Panc1 (cell line): ENCODE measurements around the gene ETNK2. TPM values are rescaled to one million over a fixed set of nuclear protein-coding genes. Genes with fewer than 3 reads are reported as not detected.

Source experiments
- ATAC-seq: fragments of 200-7000 bp; cut with Tn5 transposase; 2 replicates; pipeline ENCODE4 v1.9.1; 2020; ENCODE audit warnings: mild to moderate bottlenecking, moderate library complexity
- BruUV-seq: library from RNA; stranded (reverse); fragments of 400-500 nt; replicated peaks from 2 replicates; lab custom pipeline; 2021; lab: Mats Ljungman, UMichigan
- CTCF ChIA-PET: fragments of 300-600 bp; sonication (Branson Sonifier 250); formaldehyde crosslinking; loops from one replicate; lab custom pipeline; 2022; ENCODE audit warnings: antibody characterized with exemption; lab: Charles Lee
- POLR2A ChIA-PET: fragments of 300-600 bp; sonication (Branson Sonifier 250); formaldehyde crosslinking; loops from one replicate; lab custom pipeline; 2022; ENCODE audit warnings: antibody characterized with exemption; lab: Charles Lee
- DNase-seq: peaks from one replicate; pipeline ENCODE4 v3.0.0-alpha.2; 2010; ENCODE audit warnings: low read depth, low spot score
- H3K27ac ChIP-seq: 2 replicates; pipeline ENCODE4 v1.5.1; 2011; ENCODE audit warnings: mild to moderate bottlenecking, low read length, inconsistent platforms
- H3K27me3 ChIP-seq: fragments of 200-500 bp; sonication (Bioruptor generic); 2 replicates; pipeline ENCODE4 v1.6.0; 2014; ENCODE audit warnings: low read length, inconsistent platforms; ENCODE audit not compliant: control insufficient read depth, insufficient read depth
- H3K36me3 ChIP-seq: fragments of 200-500 bp; sonication (Bioruptor generic); 2 replicates; pipeline ENCODE4 v1.5.1; 2014; ENCODE audit warnings: inconsistent platforms, mild to moderate bottlenecking, low read length, moderate library complexity; ENCODE audit not compliant: control insufficient read depth, insufficient read depth
- H3K4me1 ChIP-seq: 2 replicates; pipeline ENCODE4 v1.5.1; 2011; ENCODE audit warnings: inconsistent platforms, mild to moderate bottlenecking, low read length, moderate library complexity; ENCODE audit not compliant: control insufficient read depth, insufficient read depth
- H3K4me3 ChIP-seq, 2 experiments: 2 replicates each; pipeline ENCODE4 v1.5.1; 2011 to 2012; ENCODE audit warnings: low read depth in 2 of 2, low read length in 2 of 2, mild to moderate bottlenecking in 2 of 2, inconsistent platforms in 1 of 2, moderate library complexity in 1 of 2
- H3K9me3 ChIP-seq: fragments of 200-500 bp; sonication (Bioruptor generic); 2 replicates; pipeline ENCODE4 v1.5.1; 2014; ENCODE audit warnings: low read depth, mild to moderate bottlenecking, inconsistent platforms, low read length, moderate library complexity; ENCODE audit not compliant: control insufficient read depth, insufficient read depth
- POLR2AphosphoS5 ChIP-seq: IDR thresholded peaks from 2 replicates; pipeline ENCODE4 v1.6.1; 2012; ENCODE audit warnings: mild to moderate bottlenecking, low read depth, low read length, moderate library complexity
- SIN3A ChIP-seq: IDR thresholded peaks from 2 replicates; pipeline ENCODE4 v1.6.1; 2012; ENCODE audit warnings: low read depth, mild to moderate bottlenecking, low read length, moderate library complexity, borderline replicate concordance; ENCODE audit not compliant: insufficient read depth
- TCF7L2 ChIP-seq: IDR thresholded peaks from 2 replicates; pipeline ENCODE4 v1.6.1; 2011; ENCODE audit warnings: mild to moderate bottlenecking, low read depth, low read length, inconsistent platforms
- in situ Hi-C: cut with HindIII; loops from 2 replicates; pipeline ENCODE4 v1.10.0; 2016; ENCODE audit warnings: low sequenced_read_pairs, low pct_unique_long_range_greater_than_20kb
- intact Hi-C: fragments of 100-400 bp; cut with micrococcal nuclease; formaldehyde crosslinking; loops from one replicate; pipeline ENCODE4 v1.10.0; 2022; ENCODE audit not compliant: unreplicated experiment
- total RNA-seq: library from RNA; stranded (reverse); gene quantifications from one replicate; pipeline ENCODE4 v1.2.1, GENCODE V29; 2021; ENCODE audit not compliant: unreplicated experiment
- TF ChIP-seq, protein P1 (sequence below), 2 experiments: IDR thresholded peaks; 2 replicates each; pipeline ENCODE4 v1.6.1; 2011 to 2012; ENCODE audit warnings: low read depth in 2 of 2, control low read depth in 1 of 2, low read length in 1 of 2, mild to moderate bottlenecking in 1 of 2, moderate library complexity in 1 of 2; ENCODE audit not compliant: insufficient read depth in 1 of 2
- TF ChIP-seq, protein P2 (sequence below): fragments of 450-650 bp; IDR thresholded peaks from 2 replicates; pipeline ENCODE4 v1.5.1; 2017; ENCODE audit warnings: mild to moderate bottlenecking

ETNK2 gene
- total RNA-seq, 1 experiment from 2014 or later: 6.7 TPM

DNA sequence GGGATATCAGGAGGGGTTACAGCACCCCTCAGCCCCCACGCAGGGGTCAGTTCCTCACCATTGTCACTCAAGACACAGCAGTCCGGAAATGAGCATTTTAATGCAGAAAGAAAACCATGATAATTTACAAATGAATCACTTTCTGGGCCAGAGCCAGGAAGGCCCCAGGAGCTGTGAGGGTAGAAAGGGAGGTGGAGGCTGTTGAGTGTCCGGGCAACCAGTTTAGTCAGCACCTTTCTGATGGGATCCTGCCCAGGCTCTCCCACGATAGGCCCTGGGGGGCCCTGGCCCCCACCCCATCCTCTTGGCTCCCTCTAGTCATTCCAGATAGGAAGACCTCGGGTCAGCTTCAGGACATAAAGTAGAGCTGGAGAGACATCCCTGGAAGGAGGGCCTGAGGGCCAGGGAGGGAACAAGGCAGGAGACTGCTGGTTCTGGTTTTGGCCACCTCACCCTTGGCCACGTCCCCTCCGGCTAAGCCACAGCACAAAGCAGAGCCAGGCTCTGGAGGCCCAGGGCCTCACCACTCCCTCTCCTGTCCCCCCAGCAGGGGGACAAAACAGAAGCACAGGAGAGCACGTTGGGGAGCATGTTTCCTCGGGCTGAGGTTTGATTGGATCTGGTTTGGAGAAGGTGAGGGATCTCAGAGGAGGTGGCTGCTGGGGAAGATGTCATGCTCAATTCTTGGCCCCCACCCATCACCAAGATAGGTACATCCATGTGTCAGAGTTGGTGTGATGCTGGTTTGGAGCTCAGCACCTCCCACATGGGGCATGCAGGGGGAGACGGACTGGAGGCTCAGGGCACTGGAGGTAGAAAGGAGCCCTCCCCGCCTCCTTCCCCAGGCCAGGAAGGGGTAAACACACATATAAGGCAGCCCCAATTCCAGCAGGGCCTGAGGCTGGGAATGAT lies 20.6 kb downstream of the ETNK2 start:
- ChIA-PET CTCF (interaction anchor here (0.6 to 1.1 kb wide), 2 partner anchors 11 to 345 kb away, joined by 3 to 5 read pairs; no protein-coding TSS in a partner anchor), POLR2A (interaction anchor here (0.5 kb wide), 1 partner anchor 1758 kb away, joined by 3 read pairs; no protein-coding TSS in a partner anchor)
- Histone ChIP-seq H3K36me3 (no peaks in the 10 kb centered on the region), H3K4me1 (peaks cover 29% of the 10 kb centered on the region), H3K27me3 (no peaks in the 10 kb centered on the region), H3K4me3 (no peak overlapping the region), H3K27ac (no peak overlapping the region), H3K9me3 (no peaks in the 10 kb centered on the region)
- in situ Hi-C loops: loop anchor here (25.0 kb wide), 1 partner anchor 269 kb away; the partner anchor contains the start of gene SNRPE
- no TSS peak for BruUV-seq
- TF ChIP-seq TCF7L2 (no peak), SIN3A (no peak), POLR2AphosphoS5 (no peak)
- TF ChIP-seq, protein P1, sequence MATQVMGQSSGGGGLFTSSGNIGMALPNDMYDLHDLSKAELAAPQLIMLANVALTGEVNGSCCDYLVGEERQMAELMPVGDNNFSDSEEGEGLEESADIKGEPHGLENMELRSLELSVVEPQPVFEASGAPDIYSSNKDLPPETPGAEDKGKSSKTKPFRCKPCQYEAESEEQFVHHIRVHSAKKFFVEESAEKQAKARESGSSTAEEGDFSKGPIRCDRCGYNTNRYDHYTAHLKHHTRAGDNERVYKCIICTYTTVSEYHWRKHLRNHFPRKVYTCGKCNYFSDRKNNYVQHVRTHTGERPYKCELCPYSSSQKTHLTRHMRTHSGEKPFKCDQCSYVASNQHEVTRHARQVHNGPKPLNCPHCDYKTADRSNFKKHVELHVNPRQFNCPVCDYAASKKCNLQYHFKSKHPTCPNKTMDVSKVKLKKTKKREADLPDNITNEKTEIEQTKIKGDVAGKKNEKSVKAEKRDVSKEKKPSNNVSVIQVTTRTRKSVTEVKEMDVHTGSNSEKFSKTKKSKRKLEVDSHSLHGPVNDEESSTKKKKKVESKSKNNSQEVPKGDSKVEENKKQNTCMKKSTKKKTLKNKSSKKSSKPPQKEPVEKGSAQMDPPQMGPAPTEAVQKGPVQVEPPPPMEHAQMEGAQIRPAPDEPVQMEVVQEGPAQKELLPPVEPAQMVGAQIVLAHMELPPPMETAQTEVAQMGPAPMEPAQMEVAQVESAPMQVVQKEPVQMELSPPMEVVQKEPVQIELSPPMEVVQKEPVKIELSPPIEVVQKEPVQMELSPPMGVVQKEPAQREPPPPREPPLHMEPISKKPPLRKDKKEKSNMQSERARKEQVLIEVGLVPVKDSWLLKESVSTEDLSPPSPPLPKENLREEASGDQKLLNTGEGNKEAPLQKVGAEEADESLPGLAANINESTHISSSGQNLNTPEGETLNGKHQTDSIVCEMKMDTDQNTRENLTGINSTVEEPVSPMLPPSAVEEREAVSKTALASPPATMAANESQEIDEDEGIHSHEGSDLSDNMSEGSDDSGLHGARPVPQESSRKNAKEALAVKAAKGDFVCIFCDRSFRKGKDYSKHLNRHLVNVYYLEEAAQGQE (IDR thresholded peaks at IDR 0.05; ENCODE audit: insufficient read depth in 1 of 2, low read depth in 2 of 2, low read length in 1 of 2): no peak
- TF ChIP-seq, protein P2, sequence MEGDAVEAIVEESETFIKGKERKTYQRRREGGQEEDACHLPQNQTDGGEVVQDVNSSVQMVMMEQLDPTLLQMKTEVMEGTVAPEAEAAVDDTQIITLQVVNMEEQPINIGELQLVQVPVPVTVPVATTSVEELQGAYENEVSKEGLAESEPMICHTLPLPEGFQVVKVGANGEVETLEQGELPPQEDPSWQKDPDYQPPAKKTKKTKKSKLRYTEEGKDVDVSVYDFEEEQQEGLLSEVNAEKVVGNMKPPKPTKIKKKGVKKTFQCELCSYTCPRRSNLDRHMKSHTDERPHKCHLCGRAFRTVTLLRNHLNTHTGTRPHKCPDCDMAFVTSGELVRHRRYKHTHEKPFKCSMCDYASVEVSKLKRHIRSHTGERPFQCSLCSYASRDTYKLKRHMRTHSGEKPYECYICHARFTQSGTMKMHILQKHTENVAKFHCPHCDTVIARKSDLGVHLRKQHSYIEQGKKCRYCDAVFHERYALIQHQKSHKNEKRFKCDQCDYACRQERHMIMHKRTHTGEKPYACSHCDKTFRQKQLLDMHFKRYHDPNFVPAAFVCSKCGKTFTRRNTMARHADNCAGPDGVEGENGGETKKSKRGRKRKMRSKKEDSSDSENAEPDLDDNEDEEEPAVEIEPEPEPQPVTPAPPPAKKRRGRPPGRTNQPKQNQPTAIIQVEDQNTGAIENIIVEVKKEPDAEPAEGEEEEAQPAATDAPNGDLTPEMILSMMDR: no peak
- ATAC-seq (no peak), DNase-seq (no peak)
- intact Hi-C loops: no loop called here

DNA sequence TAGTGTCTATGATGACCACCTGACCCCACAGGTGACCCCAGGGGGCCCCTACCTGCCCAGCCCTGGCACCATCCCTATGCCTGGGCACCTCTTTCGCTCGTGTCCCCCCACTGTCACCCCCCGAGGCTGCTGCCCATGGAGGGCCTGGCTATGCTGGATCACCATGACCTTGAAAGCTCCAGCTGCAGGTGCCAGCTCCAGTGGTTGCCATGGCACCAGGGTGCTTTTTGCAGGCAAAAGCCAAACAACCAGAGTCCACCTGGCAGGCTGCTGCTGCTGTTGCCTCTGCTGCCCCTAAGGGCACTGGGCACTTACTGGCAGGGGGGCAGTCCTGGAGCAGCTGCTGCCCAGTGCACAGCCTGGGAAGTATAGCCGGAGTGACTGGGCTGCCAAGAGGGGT lies 21.7 kb downstream of the ETNK2 start:
- CTCF ChIA-PET: interaction anchor here (0.5 to 1.1 kb wide), 4 partner anchors 10 to 258 kb away, joined by 3 to 9 read pairs (median 4); no protein-coding TSS in a partner anchor
- H3K27me3 ChIP-seq: no peaks in the 10 kb centered on the region
- BruUV-seq: no TSS peak
- no peak overlapping the region for H3K27ac ChIP-seq
- DNase-seq (no peak), ATAC-seq (no peak)
- no peaks in the 10 kb centered on the region for H3K36me3 ChIP-seq
- H3K9me3 ChIP-seq: no peaks in the 10 kb centered on the region
- H3K4me3 ChIP-seq: no peak overlapping the region
- TF ChIP-seq TCF7L2: no peak
- TF ChIP-seq, protein P2: no peak
- no peak for TF ChIP-seq POLR2AphosphoS5
- TF ChIP-seq SIN3A: no peak
- TF ChIP-seq, protein P1 (IDR thresholded peaks at IDR 0.05; ENCODE audit: insufficient read depth in 1 of 2, low read depth in 2 of 2, low read length in 1 of 2): no peak
- in situ Hi-C loops (loop anchor here (25.0 kb wide), 1 partner anchor 268 kb away; the partner anchor contains the start of gene SNRPE), intact Hi-C loops (no loop called here)
- POLR2A ChIA-PET: interaction anchor here (0.6 kb wide), 1 partner anchor 178 kb away, joined by 4 read pairs; no protein-coding TSS in a partner anchor
- peaks cover 29% of the 10 kb centered on the region for H3K4me1 ChIP-seq
